Activated naive CD8-positive, alpha-beta T cell treated with anti-CD3 and anti-CD28 coated beads, Interleukin-2, amount 10 ng/mL, durations not matched to agents 7 days and 5 days (primary cell): ENCODE data around the gene GPR132. TPM values are rescaled to one million over a fixed set of nuclear protein-coding genes. Genes with fewer than 3 reads are reported as not detected.
"Not testable (repeated sequence)": the region's sequence is repeated elsewhere in the genome, so short reads cannot be mapped to it uniquely, and the experiment has no call there.

Experiments used
- ATAC-seq: fragments of 150-1000 bp; cut with Tn5 transposase; one replicate; pipeline ENCODE4 v1.10.0; 2021; ENCODE audit warnings: low read depth, moderate library complexity
- POLR2A ChIA-PET: fragments of 350-600 bp; sonication (Branson Sonifier 250); formaldehyde crosslinking; loops from one replicate; lab custom pipeline; 2021; ENCODE audit warnings: antibody characterized with exemption; lab: Charles Lee
- DNase-seq: peaks from one replicate; pipeline ENCODE4 v3.0.0; 2021
- H3K27ac Mint-ChIP-seq: one replicate; pipeline ENCODE4 v1.8.0; 2022; ENCODE audit warnings: mild to moderate bottlenecking, mixed read lengths
- H3K27me3 Mint-ChIP-seq: one replicate; pipeline ENCODE4 v1.8.0; 2022; ENCODE audit warnings: mild to moderate bottlenecking, moderate library complexity, mixed read lengths
- H3K36me3 Mint-ChIP-seq: one replicate; pipeline ENCODE4 v1.8.0; 2021; ENCODE audit warnings: mild to moderate bottlenecking, mixed read lengths
- H3K4me1 Mint-ChIP-seq: one replicate; pipeline ENCODE4 v1.8.0; 2021; ENCODE audit warnings: mixed read lengths
- H3K4me3 Mint-ChIP-seq: one replicate; pipeline ENCODE4 v1.8.0; 2022; ENCODE audit warnings: mild to moderate bottlenecking, moderate library complexity, mixed read lengths
- H3K9me3 Mint-ChIP-seq: one replicate; pipeline ENCODE4 v1.8.0; 2021; ENCODE audit warnings: mixed read lengths
- total RNA-seq, 2 experiments: library from RNA; stranded (reverse); gene quantifications; one replicate each; pipeline ENCODE4 v1.2.3, GENCODE V29; 2021

The GPR132 gene
- total RNA-seq, 2 experiments from 2014 or later, result 43.5 to 46.6 TPM

GRCh38 chr14:105069871-105070759, 4.9 kb upstream of the GPR132 start:
- H3K27ac Mint-ChIP-seq, result peak overlapping the region; percentile 59
- DNase-seq (peak; percentile 31), ATAC-seq (no peak)
- H3K27me3 Mint-ChIP-seq, result peaks cover 4% of the 10 kb centered on the region
- H3K4me3 Mint-ChIP-seq, result no peak overlapping the region
- H3K36me3 Mint-ChIP-seq, result no peaks in the 10 kb centered on the region
- H3K4me1 Mint-ChIP-seq, result peaks cover 32% of the 10 kb centered on the region
- POLR2A ChIA-PET, result no interaction called here
- H3K9me3 Mint-ChIP-seq, result no peaks in the 10 kb centered on the region

- peaks cover 4% of the 10 kb centered on the region for H3K27me3 Mint-ChIP-seq
- POLR2A ChIA-PET, result no interaction called here
- ATAC-seq, result no peak
- H3K4me1 Mint-ChIP-seq, result peaks cover 35% of the 10 kb centered on the region
- H3K36me3 Mint-ChIP-seq, result peaks cover 4% of the 10 kb centered on the region
- H3K9me3 Mint-ChIP-seq, result no peaks in the 10 kb centered on the region
- H3K4me3 Mint-ChIP-seq, result no peak overlapping the region
- H3K27ac Mint-ChIP-seq, result peak overlapping the region; percentile 59
- DNase-seq, result no peak
Measured at GRCh38 chr14:105069522-105069870, 4.3 kb upstream of the GPR132 start.

GRCh38 chr14:105068818-105069217, 3.6 kb upstream of the GPR132 start:
- H3K27ac Mint-ChIP-seq, result no peak overlapping the region
- H3K36me3 Mint-ChIP-seq, result peaks cover 8% of the 10 kb centered on the region
- H3K4me3 Mint-ChIP-seq, result no peak overlapping the region
- POLR2A ChIA-PET, result no interaction called here
- H3K9me3 Mint-ChIP-seq, result no peaks in the 10 kb centered on the region
- H3K4me1 Mint-ChIP-seq, result peaks cover 39% of the 10 kb centered on the region
- ATAC-seq (no peak), DNase-seq (no peak)
- peaks cover 4% of the 10 kb centered on the region for H3K27me3 Mint-ChIP-seq

- H3K9me3 Mint-ChIP-seq, result no peaks in the 10 kb centered on the region
- peaks cover 41% of the 10 kb centered on the region for H3K4me1 Mint-ChIP-seq
- no peak for ATAC-seq
- no peak overlapping the region for H3K4me3 Mint-ChIP-seq
- H3K27me3 Mint-ChIP-seq, result peaks cover 4% of the 10 kb centered on the region
- peaks cover 8% of the 10 kb centered on the region for H3K36me3 Mint-ChIP-seq
- POLR2A ChIA-PET, result interaction anchor here (1.3 to 12.0 kb wide), 2 partner anchors 7 to 11 kb away, joined by 3 to 176 read pairs; no protein-coding TSS in a partner anchor
- DNase-seq, result no peak
- H3K27ac Mint-ChIP-seq, result no peak overlapping the region
Measured at GRCh38 chr14:105067969-105068301, 2.7 kb upstream of the GPR132 start.

GRCh38 chr14:105067140-105067968, 2.1 kb upstream of the GPR132 start:
- DNase-seq (peak; percentile 50), ATAC-seq (no peak)
- Mint-ChIP-seq H3K4me3 (peak overlapping the region; percentile 33), H3K27ac (peak overlapping the region; percentile 94), H3K36me3 (peaks cover 8% of the 10 kb centered on the region), H3K27me3 (peaks cover 4% of the 10 kb centered on the region), H3K4me1 (peaks cover 43% of the 10 kb centered on the region), H3K9me3 (no peaks in the 10 kb centered on the region)
- POLR2A ChIA-PET, result interaction anchor here (1.3 to 12.0 kb wide), 2 partner anchors 7 to 11 kb away, joined by 3 to 176 read pairs; no protein-coding TSS in a partner anchor

GRCh38 chr14:105066240-105067071, 1.2 kb upstream of the GPR132 start:
- DNase-seq (peak; percentile 48), ATAC-seq (no peak)
- Mint-ChIP-seq H3K27me3 (no peaks in the 10 kb centered on the region), H3K9me3 (no peaks in the 10 kb centered on the region), H3K27ac (peak overlapping the region; percentile 94), H3K4me1 (peaks cover 46% of the 10 kb centered on the region), H3K4me3 (peak overlapping the region; percentile 89), H3K36me3 (peaks cover 14% of the 10 kb centered on the region)
- POLR2A ChIA-PET, result interaction anchor here (0.5 to 12.0 kb wide), 11 partner anchors 8 to 415 kb away, joined by 3 to 176 read pairs (median 5); partner anchors contain the start of genes BRF1 and CDCA4

- no peak for ATAC-seq
- Mint-ChIP-seq H3K27ac (peak overlapping the region; percentile 94), H3K4me3 (peak overlapping the region; percentile 89)
Measured at GRCh38 chr14:105064721-105065143, 498 bp downstream of the GPR132 start.

GRCh38 chr14:105064001-105064400, 1.2 kb downstream of the GPR132 start:
- Mint-ChIP-seq H3K4me1 (peaks cover 46% of the 10 kb centered on the region), H3K36me3 (peaks cover 19% of the 10 kb centered on the region), H3K4me3 (peak overlapping the region; percentile 89), H3K27me3 (no peaks in the 10 kb centered on the region), H3K27ac (peak overlapping the region; percentile 94), H3K9me3 (no peaks in the 10 kb centered on the region)
- POLR2A ChIA-PET, result interaction anchor here (1.5 to 12.0 kb wide), 6 partner anchors 10 to 237 kb away, joined by 3 to 176 read pairs (median 13); partner anchors contain the start of genes BRF1 and CDCA4
- no peak for DNase-seq
- ATAC-seq, result no peak

More at GRCh38 chr14:105064721-105065143, 498 bp downstream of the GPR132 start:
- POLR2A ChIA-PET, result interaction anchor here (0.8 to 12.0 kb wide), 15 partner anchors 8 to 376 kb away, joined by 3 to 176 read pairs (median 5); partner anchors contain the start of genes BRF1, CDCA4 and CLBA1
- H3K36me3 Mint-ChIP-seq, result peaks cover 14% of the 10 kb centered on the region
- peak; percentile 57 for DNase-seq
- H3K4me1 Mint-ChIP-seq, result peaks cover 43% of the 10 kb centered on the region
- no peaks in the 10 kb centered on the region for H3K9me3 Mint-ChIP-seq
- no peaks in the 10 kb centered on the region for H3K27me3 Mint-ChIP-seq

GRCh38 chr14:105063506-105063905, 1.7 kb downstream of the GPR132 start:
- DNase-seq, ATAC-seq, H3K9me3 Mint-ChIP-seq, H3K27me3 Mint-ChIP-seq: not testable (repeated sequence)
- Mint-ChIP-seq H3K4me1 (peaks cover 41% of the 10 kb centered on the region), H3K27ac (peak overlapping the region; percentile 94), H3K36me3 (peaks cover 19% of the 10 kb centered on the region), H3K4me3 (peak overlapping the region; percentile 89)
- POLR2A ChIA-PET, result interaction anchor here (3.4 to 12.0 kb wide), 3 partner anchors 11 to 43 kb away, joined by 15 to 176 read pairs (median 62); partner anchors contain the start of gene CDCA4

- Mint-ChIP-seq H3K36me3 (peaks cover 19% of the 10 kb centered on the region), H3K4me1 (peaks cover 40% of the 10 kb centered on the region), H3K9me3 (no peaks in the 10 kb centered on the region), H3K27ac (peak overlapping the region; percentile 89), H3K4me3 (peak overlapping the region; percentile 89), H3K27me3 (no peaks in the 10 kb centered on the region)
- DNase-seq (no peak), ATAC-seq (no peak)
- POLR2A ChIA-PET, result interaction anchor here (3.4 to 12.0 kb wide), 3 partner anchors 11 to 43 kb away, joined by 15 to 176 read pairs (median 62); partner anchors contain the start of gene CDCA4
Measured at GRCh38 chr14:105063056-105063455, 2.2 kb downstream of the GPR132 start.

- peaks cover 34% of the 10 kb centered on the region for H3K4me1 Mint-ChIP-seq
- no peaks in the 10 kb centered on the region for H3K9me3 Mint-ChIP-seq
- peak overlapping the region; percentile 89 for H3K27ac Mint-ChIP-seq
- DNase-seq, result peak; percentile 39
- POLR2A ChIA-PET, result interaction anchor here (2.4 to 12.0 kb wide), 3 partner anchors 12 to 42 kb away, joined by 10 to 176 read pairs (median 15); partner anchors contain the start of gene CDCA4
- peaks cover 19% of the 10 kb centered on the region for H3K36me3 Mint-ChIP-seq
- peak overlapping the region; percentile 89 for H3K4me3 Mint-ChIP-seq
- no peak for ATAC-seq
- H3K27me3 Mint-ChIP-seq, result no peaks in the 10 kb centered on the region
Measured at GRCh38 chr14:105062048-105062433, 3.2 kb downstream of the GPR132 start.

- Mint-ChIP-seq H3K36me3 (peaks cover 20% of the 10 kb centered on the region), H3K27ac (peak overlapping the region; percentile 89), H3K9me3 (no peaks in the 10 kb centered on the region), H3K4me1 (peaks cover 32% of the 10 kb centered on the region), H3K4me3 (peak overlapping the region; percentile 89), H3K27me3 (no peaks in the 10 kb centered on the region)
- peak; percentile 64 for DNase-seq
- no peak for ATAC-seq
- POLR2A ChIA-PET, result interaction anchor here (0.8 to 12.0 kb wide), 8 partner anchors 12 to 240 kb away, joined by 3 to 176 read pairs (median 7); partner anchors contain the start of genes BRF1, BTBD6 and CDCA4
Measured at GRCh38 chr14:105061428-105062047, 3.7 kb downstream of the GPR132 start.
